Vagina (tissue), 2 donors: ENCODE data around the gene VN1R4.
"Not testable (repeated sequence)": the region's sequence is repeated elsewhere in the genome, so short reads cannot be mapped to it uniquely, and the experiment has no call there.

Experiments
- CTCF ChIP-seq, 3 experiments: fragments of 450-650 bp in 2 of 3; fragments of 200-600 bp in 1 of 3; sonication (generic) in 1 of 3; IDR thresholded peaks; one replicate each; pipeline ENCODE4 v1.5.1; 2017 to 2019; ENCODE audit warnings: antibody characterized with exemption in 3 of 3, mild to moderate bottlenecking in 2 of 3, moderate library complexity in 2 of 3
- POLR2A ChIP-seq, 2 donors: fragments of 450-650 bp; IDR thresholded peaks; one replicate each; pipeline ENCODE4 v1.6.1; 2017; ENCODE audit warnings: antibody characterized with exemption in 2 of 2, mild to moderate bottlenecking in 2 of 2, moderate library complexity in 2 of 2
- POLR2AphosphoS5 ChIP-seq, 2 donors: sonication (generic); formaldehyde crosslinking; IDR thresholded peaks; one replicate each; pipeline ENCODE4 v1.9.0; 2017; ENCODE audit warnings: antibody characterized with exemption in 2 of 2, mild to moderate bottlenecking in 2 of 2, low read depth in 1 of 2; ENCODE audit not compliant: insufficient read depth in 1 of 2

- TF ChIP-seq CTCF (IDR thresholded peaks at IDR 0.05); POLR2A (IDR thresholded peaks at IDR 0.05); POLR2AphosphoS5 (IDR thresholded peaks at IDR 0.05; ENCODE audit: insufficient read depth in 1 of 2, low read depth in 1 of 2): not testable (repeated sequence)
Observed at GRCh38 chr19:53281947-53282346, 14.4 kb upstream of the VN1R4 start.
